ENCODE results near the gene SMIM12. TPM values are rescaled to one million over a fixed set of nuclear protein-coding genes. Genes with fewer than 3 reads are reported as not detected.

SMIM12 gene
- total RNA-seq, 6 donors from 2014 or later: 6.3 to 46.6 (median 30.9) TPM

DNA sequence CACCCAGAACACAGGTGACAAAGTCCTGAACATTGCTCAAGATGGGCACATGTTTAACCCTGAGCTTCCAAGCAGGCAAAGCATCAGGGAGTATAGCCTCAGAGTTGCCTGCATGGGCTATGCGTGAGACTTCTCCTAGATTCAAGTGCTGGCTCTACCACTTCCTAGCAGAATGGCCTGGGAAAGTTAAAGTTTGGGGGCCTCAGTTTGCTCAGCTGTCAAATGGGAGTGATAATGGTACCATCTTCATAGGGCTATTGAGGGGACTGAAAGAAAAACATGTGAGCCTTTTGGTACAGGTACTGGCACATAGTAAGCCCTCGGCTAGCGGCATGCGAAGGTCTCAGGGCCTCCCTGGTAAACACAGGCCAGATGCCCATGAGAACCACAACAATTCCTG is 28.0 kb upstream of the SMIM12 start:
- Histone ChIP-seq H3K4me1 (peaks cover 9 to 15% (median 10%) of the 10 kb centered on the region in 4 donors), H3K27me3 (peaks cover 0 to 19% (median 9%) of the 10 kb centered on the region in 4 donors), H3K36me3 (no peaks in the 10 kb centered on the region), H3K27ac (no peak overlapping the region), H3K4me3 (no peak overlapping the region), H3K9me3 (peaks cover 3 to 7% (median 4%) of the 10 kb centered on the region in 4 donors)
- 95 to 100% methylated on average over 4 of the region's 4 CpGs for WGBS, 2 donors
- TF ChIP-seq POLR2A (IDR thresholded peaks at IDR 0.05): no peak
- no peak for TF ChIP-seq EP300 (IDR thresholded peaks at IDR 0.05)
- no peak for TF ChIP-seq CTCF (IDR thresholded peaks at IDR 0.05)
- TF ChIP-seq POLR2AphosphoS5 (IDR thresholded peaks at IDR 0.05): no peak
- no peak for ATAC-seq (ENCODE audit: low FRiP score in 2 of 2)
- DNase-seq: no peak

DNA sequence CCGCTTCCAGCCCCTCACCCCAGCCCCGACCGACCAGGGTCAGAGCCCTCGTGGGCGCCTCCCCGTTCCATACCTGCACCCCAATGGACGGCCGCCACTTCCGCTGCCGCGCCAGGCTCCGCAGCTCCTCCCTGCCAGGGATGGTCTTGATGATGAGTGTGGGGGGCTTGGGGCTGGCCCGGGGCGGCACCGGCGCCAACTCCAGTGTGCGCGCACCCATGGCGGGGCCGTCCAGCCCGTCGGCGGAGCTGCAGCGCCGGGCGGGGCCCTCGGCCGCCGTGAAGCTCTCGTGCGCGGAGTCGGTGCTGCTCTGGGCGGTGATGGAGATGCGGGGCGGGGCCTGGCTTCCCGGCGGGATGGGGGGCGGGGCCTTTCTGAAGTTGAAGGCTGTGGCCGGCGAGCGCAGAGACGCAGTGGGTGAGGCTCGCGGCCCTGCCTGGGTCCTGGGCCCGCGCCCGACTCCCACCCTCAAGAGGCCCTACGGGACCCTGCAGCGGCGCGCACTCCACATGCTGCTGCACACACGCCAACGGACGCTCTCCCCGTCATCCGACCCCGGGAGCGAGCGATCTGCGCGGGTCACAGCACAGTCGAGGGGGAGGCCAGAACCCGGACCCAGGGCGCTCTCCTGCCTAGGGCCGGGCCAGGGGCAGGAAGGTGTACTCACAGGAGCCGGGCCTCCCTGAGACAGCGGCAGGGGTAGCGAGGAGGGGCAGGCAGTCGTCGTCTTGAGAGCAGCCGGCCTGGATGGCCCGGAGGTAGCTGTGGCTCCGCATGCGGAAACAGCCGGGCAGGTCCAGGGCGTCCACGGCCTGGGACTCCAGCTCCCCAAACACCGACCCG is 26.1 kb upstream of the SMIM12 start:
- H3K27ac ChIP-seq: no peak overlapping the region
- DNase-seq: peak; percentile 42 to 90
- no peak for TF ChIP-seq POLR2AphosphoS5 (IDR thresholded peaks at IDR 0.05)
- no peak for TF ChIP-seq CTCF (IDR thresholded peaks at IDR 0.05)
- no peak for TF ChIP-seq POLR2A (IDR thresholded peaks at IDR 0.05)
- no peak for TF ChIP-seq EP300 (IDR thresholded peaks at IDR 0.05)
- ATAC-seq (ENCODE audit: low FRiP score in 2 of 2): peak; percentile 16 to 88
- H3K4me3 ChIP-seq: peak overlapping the region in 3 of 4 donors; percentile 21 to 42 (median 40)
- no peaks in the 10 kb centered on the region for H3K36me3 ChIP-seq
- no peaks in the 10 kb centered on the region for H3K9me3 ChIP-seq
- WGBS, 2 donors: 0 to 2% methylated on average over 6 to 39 of the region's 80 CpGs
- H3K27me3 ChIP-seq: peaks cover 0 to 19% (median 9%) of the 10 kb centered on the region in 4 donors
- H3K4me1 ChIP-seq: peaks cover 9 to 15% (median 10%) of the 10 kb centered on the region in 4 donors

DNA sequence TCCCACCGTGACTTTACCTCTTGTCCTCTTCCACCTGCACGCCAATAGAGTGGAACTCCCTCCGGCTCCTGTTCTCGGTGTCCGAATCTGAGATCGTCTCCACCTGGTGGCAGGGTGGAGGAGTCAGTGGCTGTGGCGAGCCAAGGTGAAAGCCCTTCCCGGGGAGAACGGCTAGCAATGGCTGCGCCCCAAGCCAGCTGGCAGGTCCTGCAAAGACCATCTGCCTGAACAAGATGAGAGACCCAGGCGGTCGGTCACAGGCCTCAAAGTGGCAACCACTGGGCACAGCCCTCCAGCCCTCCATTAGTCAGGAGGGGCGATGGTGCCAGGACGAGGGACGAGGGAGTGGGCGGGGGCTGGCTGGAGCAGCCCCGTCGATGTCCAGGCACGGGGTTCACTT is 25.4 kb upstream of the SMIM12 start:
- no peak for TF ChIP-seq EP300 (IDR thresholded peaks at IDR 0.05)
- no peak for TF ChIP-seq POLR2A (IDR thresholded peaks at IDR 0.05)
- TF ChIP-seq CTCF (IDR thresholded peaks at IDR 0.05): no peak
- no peak for TF ChIP-seq POLR2AphosphoS5 (IDR thresholded peaks at IDR 0.05)
- H3K9me3 ChIP-seq: no peaks in the 10 kb centered on the region
- DNase-seq (no peak), ATAC-seq (ENCODE audit: low FRiP score in 2 of 2) (no peak)
- WGBS, 2 donors: 11 to 25% methylated on average over 12 to 19 of the region's 19 CpGs
- H3K36me3 ChIP-seq: no peaks in the 10 kb centered on the region
- H3K27me3 ChIP-seq: peaks cover 0 to 19% (median 9%) of the 10 kb centered on the region in 4 donors
- H3K4me1 ChIP-seq: peaks cover 9 to 15% (median 10%) of the 10 kb centered on the region in 4 donors
- H3K4me3 ChIP-seq: peak overlapping the region in 2 of 4 donors; percentile 21 to 40
- H3K27ac ChIP-seq: no peak overlapping the region

GRCh38 chr1:34884536-34884935 is 25.0 kb upstream of the SMIM12 start:
- Histone ChIP-seq H3K27ac (no peak overlapping the region), H3K36me3 (no peaks in the 10 kb centered on the region), H3K27me3 (peaks cover 0 to 19% (median 9%) of the 10 kb centered on the region in 4 donors), H3K4me1 (peaks cover 9 to 15% (median 10%) of the 10 kb centered on the region in 4 donors), H3K9me3 (no peaks in the 10 kb centered on the region), H3K4me3 (no peak overlapping the region)
- TF ChIP-seq POLR2AphosphoS5 (IDR thresholded peaks at IDR 0.05): no peak
- TF ChIP-seq POLR2A (IDR thresholded peaks at IDR 0.05): no peak
- no peak for TF ChIP-seq CTCF (IDR thresholded peaks at IDR 0.05)
- TF ChIP-seq EP300 (IDR thresholded peaks at IDR 0.05): no peak
- no peak for DNase-seq
- 60 to 64% methylated on average over 3 of the region's 3 CpGs for WGBS, 2 donors
- ATAC-seq (ENCODE audit: low FRiP score in 2 of 2): peak in 1 of 2 donors; percentile 7
